Gastrocnemius medialis (tissue), 4 donors: ENCODE data around the gene THADA.

Experiments
- CTCF ChIP-seq, 5 experiments: fragments of 450-650 bp in 3 of 5; fragments of 200-600 bp in 2 of 5; sonication (generic) in 2 of 5; IDR thresholded peaks in 4 of 5; conservative IDR thresholded peaks in 1 of 5; 1 replicate in 4 of 5; 2 replicates in 1 of 5; pipeline ENCODE4 v1.5.1; 2016 to 2019; ENCODE audit warnings: antibody characterized with exemption in 5 of 5, mild to moderate bottlenecking in 3 of 5, moderate library complexity in 3 of 5
- POLR2A ChIP-seq, 2 donors: fragments of 450-650 bp; IDR thresholded peaks; one replicate each; pipeline ENCODE4 v1.6.1; 2017; ENCODE audit warnings: antibody characterized with exemption in 2 of 2, mild to moderate bottlenecking in 2 of 2, moderate library complexity in 2 of 2

- TF ChIP-seq POLR2A (IDR thresholded peaks at IDR 0.05) (no peak), CTCF (IDR thresholded peaks at IDR 0.05 in 4 of 5, conservative IDR thresholded peaks at IDR 0.05 in 1 of 5) (no peak)
These were observed 82.6 kb downstream of the THADA start for GRCh38 chr2:43513216-43513615.
